HG03565 (cell line): ENCODE measurements around the gene XBP1.
A peak's percentile ranks its signal among the peaks of the same experiment; 100 is the strongest.
"Not testable (repeated sequence)": the region's sequence is repeated elsewhere in the genome, so short reads cannot be mapped to it uniquely, and the experiment has no call there.

Experiments used
- ATAC-seq: cut with Tn5 transposase; IDR thresholded peaks from one replicate; pipeline ENCODE4 v1.9.1; 2021; ENCODE audit warnings: mild to moderate bottlenecking, moderate library complexity; ENCODE audit not compliant: unreplicated experiment

Gene XBP1

DNA sequence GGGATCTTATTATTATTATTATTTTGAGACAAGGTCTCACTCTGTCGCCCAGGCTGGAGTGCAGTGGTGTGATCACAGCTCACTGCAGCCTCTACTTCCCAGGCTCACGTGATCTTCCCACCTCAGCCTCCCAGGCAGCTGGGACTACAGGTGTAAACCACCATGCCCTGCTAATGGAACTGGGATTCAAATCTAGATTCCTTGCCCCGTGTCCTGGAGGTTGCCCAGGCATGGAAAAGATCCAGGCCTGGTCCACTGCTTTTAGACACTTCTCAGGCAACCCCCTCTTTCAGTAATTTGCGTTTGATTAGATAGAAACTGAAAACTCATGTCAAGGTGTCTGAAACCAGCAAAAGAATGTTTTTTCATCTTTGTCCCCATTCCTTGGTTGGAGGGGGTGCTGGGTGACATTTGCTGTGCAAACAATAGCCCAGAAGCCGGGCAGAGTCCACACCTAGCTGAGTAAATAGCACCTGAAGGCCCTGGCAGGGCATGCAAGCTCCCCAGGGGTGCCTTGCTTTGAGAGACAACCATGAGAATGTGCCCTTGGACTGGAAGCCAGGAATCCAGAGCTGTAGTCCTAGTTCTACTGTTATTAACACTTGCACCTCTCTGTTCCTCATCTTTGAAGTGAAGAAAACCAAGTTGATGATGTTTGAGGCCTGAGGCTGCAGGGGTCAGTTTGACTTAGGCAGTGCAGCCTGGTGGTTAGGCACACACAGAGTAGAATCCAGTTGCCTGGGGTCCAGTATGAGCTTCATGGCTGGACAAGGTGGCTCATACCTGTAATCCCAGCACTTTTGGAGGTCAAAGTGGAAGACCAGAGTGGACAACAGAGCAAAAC, 19.1 kb upstream of the XBP1 start:
- no peak for ATAC-seq

DNA sequence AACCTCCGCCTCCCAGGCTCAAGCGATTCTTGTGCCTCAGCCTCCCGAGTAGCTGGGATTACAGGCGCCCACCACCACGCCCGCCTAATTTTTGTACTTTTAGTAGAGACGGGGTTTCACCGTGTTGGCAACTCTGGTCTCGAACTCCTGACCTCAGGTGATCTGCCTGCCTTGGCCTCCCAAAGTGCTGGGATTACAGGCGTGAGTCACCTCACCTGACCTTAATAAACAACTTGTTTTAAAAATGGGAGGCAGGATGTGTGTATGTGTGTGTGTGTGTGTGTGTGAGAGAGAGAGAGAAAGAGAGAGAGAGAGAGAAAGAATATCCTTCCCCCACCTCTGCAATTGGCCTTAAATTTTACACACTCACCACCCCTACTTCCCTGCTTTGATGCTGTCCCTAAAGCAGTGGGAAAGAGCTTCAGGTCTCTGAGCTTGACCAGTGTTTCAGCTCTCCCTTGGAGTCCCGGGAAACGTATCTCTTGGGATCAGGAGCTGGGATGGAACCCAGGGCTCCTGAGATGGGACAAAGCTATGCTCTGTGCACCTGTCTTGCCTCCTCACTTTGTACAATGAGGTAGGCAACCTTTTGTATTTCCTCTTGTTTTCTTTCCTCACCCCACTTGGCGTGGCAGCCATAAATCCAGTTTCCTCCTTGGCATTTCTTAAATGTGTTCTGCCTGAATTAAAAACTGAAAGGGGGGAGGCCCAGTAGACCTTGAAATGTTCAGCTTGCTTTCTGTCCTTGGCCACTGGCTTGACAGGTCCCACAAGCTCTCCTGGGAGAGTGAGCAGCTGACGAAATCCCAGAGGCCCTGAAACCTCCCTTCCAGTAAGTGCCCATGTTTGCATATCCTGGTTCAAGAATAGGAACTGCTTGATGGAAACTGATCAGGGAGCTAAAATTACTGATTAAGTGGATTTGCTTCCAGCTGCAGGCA, 17.8 kb upstream of the XBP1 start:
- no peak for ATAC-seq

DNA sequence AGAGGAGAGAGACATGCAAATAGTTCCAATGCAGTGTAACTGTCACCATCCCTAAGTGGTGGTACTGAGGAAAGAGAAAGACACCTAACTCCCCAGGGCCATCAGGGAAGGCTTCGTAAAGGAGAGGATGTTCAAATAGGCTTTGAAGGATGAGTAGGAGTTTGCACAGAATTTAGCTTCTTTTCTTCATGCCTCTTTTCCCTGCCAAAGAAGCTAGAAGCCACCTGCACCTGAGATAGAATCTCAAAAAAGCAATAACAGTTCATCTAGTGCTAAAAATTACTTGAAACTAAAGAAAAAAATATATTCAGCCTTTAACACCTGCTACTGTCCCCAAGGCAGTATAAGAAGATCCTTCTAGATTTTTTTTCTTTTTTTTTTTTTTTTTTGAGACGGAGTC, 16.7 kb upstream of the XBP1 start:
- ATAC-seq = no peak

GRCh38 chr22:28815729-28816128, 15.4 kb upstream of the XBP1 start:
- no peak for ATAC-seq

GRCh38 chr22:28815111-28815510, 14.7 kb upstream of the XBP1 start:
- no peak for ATAC-seq

GRCh38 chr22:28813772-28814518, 13.6 kb upstream of the XBP1 start:
- ATAC-seq = no peak

- no peak for ATAC-seq
Measured at GRCh38 chr22:28812516-28812915, 12.1 kb upstream of the XBP1 start.

- ATAC-seq = no peak
Measured at GRCh38 chr22:28810821-28811491, 10.6 kb upstream of the XBP1 start.

- ATAC-seq = no peak
Measured at GRCh38 chr22:28808716-28809355, 8.5 kb upstream of the XBP1 start.

- not testable (repeated sequence) for ATAC-seq
Measured at GRCh38 chr22:28805426-28805825, 5.1 kb upstream of the XBP1 start.

GRCh38 chr22:28802595-28803123, 2.3 kb upstream of the XBP1 start:
- ATAC-seq = no peak

DNA sequence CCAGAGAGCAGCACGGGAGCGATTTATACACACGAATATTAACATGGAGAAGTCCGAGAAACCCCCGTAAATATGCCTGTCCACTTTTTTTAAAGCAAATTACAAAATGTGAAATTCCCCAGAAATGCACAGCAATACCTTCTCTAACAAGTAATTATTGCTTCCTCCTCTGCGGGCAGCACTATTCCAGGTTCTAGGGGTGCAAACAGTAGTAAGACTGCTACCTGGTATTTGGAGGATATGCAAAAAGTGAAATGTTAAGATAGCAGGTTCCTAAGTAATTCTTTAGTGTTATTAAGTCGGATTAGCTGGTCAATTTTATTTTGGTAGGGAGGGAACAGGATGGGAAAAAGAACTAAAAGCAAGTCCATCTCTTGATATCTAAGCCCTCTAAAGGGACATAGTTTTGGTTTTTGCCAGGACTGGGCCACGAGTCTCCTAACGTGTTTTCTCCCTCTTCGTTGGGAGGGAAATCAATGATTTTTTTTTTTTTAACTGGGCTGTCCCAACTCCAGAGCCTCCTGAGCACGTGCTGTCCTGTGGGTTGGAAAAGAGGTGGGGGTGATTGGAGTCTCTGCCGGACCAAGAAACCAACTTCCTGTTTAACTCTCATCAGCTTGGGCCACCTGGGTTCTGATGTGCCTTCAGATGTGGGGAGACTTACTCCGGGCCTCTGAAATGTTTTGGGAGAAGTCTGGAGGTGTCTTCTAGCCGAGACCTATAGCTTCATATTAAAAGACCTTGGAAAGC, 1.7 kb upstream of the XBP1 start:
- no peak for ATAC-seq

GRCh38 chr22:28799606-28800307, 612 bp downstream of the XBP1 start:
- peak; percentile 2 for ATAC-seq

- no peak for ATAC-seq
Measured at GRCh38 chr22:28798810-28799605, 1.4 kb downstream of the XBP1 start.

DNA sequence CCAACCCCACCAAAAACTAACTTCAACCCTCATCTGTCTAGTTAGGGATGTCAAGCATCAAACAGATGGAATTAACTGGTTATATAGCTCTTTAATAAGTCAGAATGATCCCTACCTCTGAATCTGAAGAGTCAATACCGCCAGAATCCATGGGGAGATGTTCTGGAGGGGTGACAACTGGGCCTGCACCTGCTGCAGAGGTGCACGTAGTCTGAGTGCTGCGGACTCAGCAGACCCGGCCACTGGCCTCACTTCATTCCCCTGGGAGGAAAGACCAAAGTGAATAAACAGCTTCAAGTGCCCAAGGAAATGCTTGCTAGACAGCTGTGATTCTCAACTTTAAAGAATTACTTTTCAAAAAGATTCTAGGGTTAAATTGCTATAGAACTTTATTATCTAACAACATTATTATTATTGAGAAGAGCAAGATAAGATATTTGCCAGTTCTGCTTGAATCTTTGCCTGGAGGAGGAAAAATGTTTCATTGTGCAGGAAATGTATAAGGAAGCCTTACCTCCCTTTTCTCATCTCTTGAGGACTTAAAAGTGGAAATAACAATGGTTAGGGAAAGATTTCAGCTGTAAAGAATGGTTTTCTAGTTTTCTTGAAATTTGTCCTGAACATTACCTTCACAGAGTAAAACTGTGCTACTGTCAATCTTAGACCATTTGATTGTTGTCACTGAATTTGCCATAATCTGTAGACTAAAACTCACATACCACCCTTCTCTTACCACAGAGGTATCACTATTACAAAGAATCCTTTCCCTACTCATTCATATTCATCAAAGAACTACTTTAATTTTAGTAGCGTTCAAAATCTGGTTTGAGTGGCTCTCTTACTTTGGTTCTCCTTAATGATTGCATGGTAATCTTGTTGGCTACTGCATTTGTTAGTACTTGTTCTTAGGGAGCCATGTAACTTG, 4.2 kb downstream of the XBP1 start:
- no peak for ATAC-seq

DNA sequence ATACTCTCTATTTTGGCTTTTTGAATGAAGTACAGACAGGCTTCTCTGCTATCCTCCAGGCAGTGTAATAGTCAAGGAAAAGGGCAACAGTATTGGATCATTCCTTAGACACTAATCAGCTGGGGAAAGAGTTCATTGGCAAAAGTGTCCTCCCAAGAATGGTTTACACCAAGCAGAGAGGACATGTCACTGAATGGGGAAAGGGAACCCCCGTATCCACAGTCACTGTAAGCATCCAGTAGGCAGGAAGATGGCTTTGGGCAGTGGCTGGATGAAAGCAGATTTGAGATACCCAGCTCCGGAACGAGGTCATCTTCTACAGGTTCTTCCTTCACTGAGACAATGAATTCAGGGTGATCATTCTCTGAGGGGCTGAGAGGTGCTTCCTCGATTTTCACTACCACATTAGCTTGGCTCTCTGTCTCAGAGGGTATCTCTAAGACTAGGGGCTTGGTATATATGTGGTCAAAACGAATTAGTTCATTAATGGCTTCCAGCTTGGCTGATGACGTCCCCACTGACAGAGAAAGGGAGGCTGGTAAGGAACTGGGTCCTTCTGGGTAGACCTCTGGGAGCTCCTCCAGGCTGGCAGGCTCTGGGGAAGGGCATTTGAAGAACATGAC, 5.2 kb downstream of the XBP1 start:
- ATAC-seq = no peak
